ENCODE data around the gene POLR2H.

GRCh38 chr3:184371570-184372018 lies 10.1 kb downstream of the POLR2H start:
- TF ChIP-seq POLR2A (IDR thresholded peaks at IDR 0.05), result no peak
- TF ChIP-seq CTCF (IDR thresholded peaks at IDR 0.05), result peak in 5 of 7 experiments; percentile 87 to 97 (median 93)
